Measurements from ENCODE around the gene IGF1R. TPM values are rescaled to one million over a fixed set of nuclear protein-coding genes. Genes with fewer than 3 reads are reported as not detected.

Gene IGF1R
- polyA plus RNA-seq, 4 donors = 25.1 to 53.9 (median 48.3) TPM

GRCh38 chr15:98807262-98807661 lies 158.9 kb downstream of the IGF1R start:
- DNase-seq (ENCODE audit: low read depth in 4 of 4, low spot score in 3 of 4) = no peak

- DNase-seq (ENCODE audit: low read depth in 4 of 4, low spot score in 3 of 4) = no peak
Observed at GRCh38 chr15:98809273-98809672, 160.9 kb downstream of the IGF1R start.

- no peak for DNase-seq (ENCODE audit: low read depth in 4 of 4, low spot score in 3 of 4)
Observed at GRCh38 chr15:98812716-98813446, 164.5 kb downstream of the IGF1R start.

GRCh38 chr15:98813951-98814350 lies 165.6 kb downstream of the IGF1R start:
- no peak for DNase-seq (ENCODE audit: low read depth in 4 of 4, low spot score in 3 of 4)

GRCh38 chr15:98815207-98815606 lies 166.9 kb downstream of the IGF1R start:
- no peak for DNase-seq (ENCODE audit: low read depth in 4 of 4, low spot score in 3 of 4)

GRCh38 chr15:98817745-98818144 lies 169.4 kb downstream of the IGF1R start:
- no peak for DNase-seq (ENCODE audit: low read depth in 4 of 4, low spot score in 3 of 4)

GRCh38 chr15:98823012-98823458 lies 174.7 kb downstream of the IGF1R start:
- DNase-seq (ENCODE audit: low read depth in 4 of 4, low spot score in 3 of 4) = no peak

GRCh38 chr15:98823616-98824015 lies 175.3 kb downstream of the IGF1R start:
- no peak for DNase-seq (ENCODE audit: low read depth in 4 of 4, low spot score in 3 of 4)

- DNase-seq (ENCODE audit: low read depth in 4 of 4, low spot score in 3 of 4) = no peak
Observed at GRCh38 chr15:98824595-98824994, 176.3 kb downstream of the IGF1R start.

GRCh38 chr15:98826658-98827057 lies 178.3 kb downstream of the IGF1R start:
- no peak for DNase-seq (ENCODE audit: low read depth in 4 of 4, low spot score in 3 of 4)

GRCh38 chr15:98827217-98827616 lies 178.9 kb downstream of the IGF1R start:
- DNase-seq (ENCODE audit: low read depth in 4 of 4, low spot score in 3 of 4) = no peak

GRCh38 chr15:98830034-98830634 lies 181.8 kb downstream of the IGF1R start:
- no peak for DNase-seq (ENCODE audit: low read depth in 4 of 4, low spot score in 3 of 4)

- DNase-seq (ENCODE audit: low read depth in 4 of 4, low spot score in 3 of 4) = no peak
Observed at GRCh38 chr15:98834976-98835375, 186.6 kb downstream of the IGF1R start.

- no peak for DNase-seq (ENCODE audit: low read depth in 4 of 4, low spot score in 3 of 4)
Observed at GRCh38 chr15:98835876-98836275, 187.5 kb downstream of the IGF1R start.

- no peak for DNase-seq (ENCODE audit: low read depth in 4 of 4, low spot score in 3 of 4)
Observed at GRCh38 chr15:98838387-98839259, 190.3 kb downstream of the IGF1R start.

- no peak for DNase-seq (ENCODE audit: low read depth in 4 of 4, low spot score in 3 of 4)
Observed at GRCh38 chr15:98840053-98840452, 191.7 kb downstream of the IGF1R start.

GRCh38 chr15:98841419-98841970 lies 193.2 kb downstream of the IGF1R start:
- DNase-seq (ENCODE audit: low read depth in 4 of 4, low spot score in 3 of 4) = no peak

- no peak for DNase-seq (ENCODE audit: low read depth in 4 of 4, low spot score in 3 of 4)
Observed at GRCh38 chr15:98842192-98842972, 194.0 kb downstream of the IGF1R start.

- no peak for DNase-seq (ENCODE audit: low read depth in 4 of 4, low spot score in 3 of 4)
Observed at GRCh38 chr15:98842973-98843285, 194.6 kb downstream of the IGF1R start.

GRCh38 chr15:98843844-98844243 lies 195.5 kb downstream of the IGF1R start:
- DNase-seq (ENCODE audit: low read depth in 4 of 4, low spot score in 3 of 4) = no peak

Measured in left renal pelvis (tissue), 4 donors.